Astrocyte (in vitro differentiated cells and primary cell): ENCODE results near the gene RAB38.

Source experiments
- EZH2 ChIP-seq: IDR thresholded peaks from 2 replicates; pipeline ENCODE4 v1.6.1; 2012; ENCODE audit warnings: mild to moderate bottlenecking, low read length, inconsistent platforms; ENCODE audit not compliant: insufficient read depth
- TF ChIP-seq, protein P1 (sequence below): IDR thresholded peaks from 2 replicates; pipeline ENCODE4 v1.5.1; 2011; ENCODE audit warnings: low read depth, mild to moderate bottlenecking, inconsistent platforms, low read length, moderate library complexity; ENCODE audit not compliant: insufficient read depth

DNA sequence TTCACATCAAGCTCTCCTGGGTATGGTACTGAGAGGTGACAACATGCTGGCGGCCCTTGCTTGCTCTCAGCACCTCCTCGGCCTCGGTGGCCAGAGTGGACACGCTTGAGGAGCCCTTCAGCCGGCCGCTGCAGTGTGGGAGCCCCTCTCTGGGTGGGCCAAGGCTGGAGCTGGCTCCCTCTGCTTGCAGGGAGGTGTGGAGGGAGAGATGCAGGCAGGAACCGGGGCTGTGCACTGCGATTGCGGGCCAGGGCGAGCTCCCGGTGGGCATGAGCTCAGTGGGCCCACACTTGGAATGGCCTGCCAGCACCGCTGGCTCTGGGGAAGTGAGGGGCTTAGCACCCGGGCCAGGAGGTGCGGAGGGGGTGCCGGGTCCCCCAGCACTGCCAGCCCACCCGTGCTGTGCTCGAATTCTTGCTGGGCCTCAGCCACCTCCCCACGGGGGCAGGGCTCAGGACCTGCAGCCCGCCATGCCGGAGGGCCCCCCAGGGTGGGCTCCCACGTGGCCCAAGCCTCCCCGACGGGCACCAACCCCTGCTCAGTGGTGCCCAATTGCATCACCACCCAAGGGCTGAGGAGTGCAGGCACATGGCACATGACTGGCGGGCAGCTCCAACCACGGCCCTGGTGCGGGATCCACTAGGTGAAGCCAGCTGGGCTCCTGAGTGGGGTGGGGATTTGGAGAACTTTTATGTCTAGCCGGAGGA is 106.2 kb downstream of the RAB38 start:
- TF ChIP-seq, protein P1, sequence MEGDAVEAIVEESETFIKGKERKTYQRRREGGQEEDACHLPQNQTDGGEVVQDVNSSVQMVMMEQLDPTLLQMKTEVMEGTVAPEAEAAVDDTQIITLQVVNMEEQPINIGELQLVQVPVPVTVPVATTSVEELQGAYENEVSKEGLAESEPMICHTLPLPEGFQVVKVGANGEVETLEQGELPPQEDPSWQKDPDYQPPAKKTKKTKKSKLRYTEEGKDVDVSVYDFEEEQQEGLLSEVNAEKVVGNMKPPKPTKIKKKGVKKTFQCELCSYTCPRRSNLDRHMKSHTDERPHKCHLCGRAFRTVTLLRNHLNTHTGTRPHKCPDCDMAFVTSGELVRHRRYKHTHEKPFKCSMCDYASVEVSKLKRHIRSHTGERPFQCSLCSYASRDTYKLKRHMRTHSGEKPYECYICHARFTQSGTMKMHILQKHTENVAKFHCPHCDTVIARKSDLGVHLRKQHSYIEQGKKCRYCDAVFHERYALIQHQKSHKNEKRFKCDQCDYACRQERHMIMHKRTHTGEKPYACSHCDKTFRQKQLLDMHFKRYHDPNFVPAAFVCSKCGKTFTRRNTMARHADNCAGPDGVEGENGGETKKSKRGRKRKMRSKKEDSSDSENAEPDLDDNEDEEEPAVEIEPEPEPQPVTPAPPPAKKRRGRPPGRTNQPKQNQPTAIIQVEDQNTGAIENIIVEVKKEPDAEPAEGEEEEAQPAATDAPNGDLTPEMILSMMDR: no peak
- TF ChIP-seq EZH2: no peak
